ENCODE results near the gene KREMEN1.

GRCh38 chr22:29080106-29080975 lies 7.5 kb downstream of the KREMEN1 start:
- no peak for TF ChIP-seq CTCF (IDR thresholded peaks at IDR 0.05; ENCODE audit: low read length)
- TF ChIP-seq EZH2 (optimal IDR thresholded peaks at IDR 0.05; ENCODE audit: low read depth, low read length) = no peak

Measured in MM.1S (cell line).